HEK293 (cell line): ENCODE data around the gene ULBP2.
"Not testable (repeated sequence)": the region's sequence is repeated elsewhere in the genome, so short reads cannot be mapped to it uniquely, and the experiment has no call there.

ENCODE experiments used
- CTCF ChIA-PET: fragments of 350-600 bp; formaldehyde crosslinking; extraction: SDS; loops from one replicate; lab custom pipeline; 2021; ENCODE audit warnings: antibody characterized with exemption; lab: Yijun Ruan, JAX
- POLR2A ChIA-PET: fragments of 300-600 bp; formaldehyde crosslinking; extraction: SDS; loops from one replicate; lab custom pipeline; 2020; ENCODE audit warnings: antibody characterized with exemption, inconsistent platforms; lab: Yijun Ruan, JAX
- H3K27ac ChIP-seq: fragments of 200-500 bp; sonication (Bioruptor generic); 2 replicates; pipeline ENCODE4 v1.5.1; 2014; ENCODE audit warnings: low read depth, low read length, control low read depth, inconsistent platforms; ENCODE audit errors: extremely low read depth
- H3K36me3 ChIP-seq, 2 experiments: fragments of 200-500 bp in 1 of 2; sonication (Bioruptor generic) in 1 of 2; 1 replicate in 1 of 2; 2 replicates in 1 of 2; pipeline ENCODE4 v1.5.1; 2014 to 2017; ENCODE audit warnings: inconsistent platforms in 2 of 2, low read length in 2 of 2; ENCODE audit not compliant: control insufficient read depth in 2 of 2, insufficient read depth in 1 of 2
- H3K4me1 ChIP-seq: fragments of 200-500 bp; sonication (Bioruptor generic); 2 replicates; pipeline ENCODE4 v1.5.1; 2014; ENCODE audit warnings: mild to moderate bottlenecking, low read length, inconsistent platforms; ENCODE audit not compliant: control insufficient read depth, insufficient read depth
- H3K4me3 ChIP-seq: 2 replicates; pipeline ENCODE4 v1.5.1; 2011; ENCODE audit warnings: low read depth, mild to moderate bottlenecking, control low read depth, low read length, moderate library complexity
- H3K9me3 ChIP-seq: fragments of 200-500 bp; sonication (Bioruptor generic); 2 replicates; pipeline ENCODE4 v1.5.1; 2014; ENCODE audit warnings: low read depth, low read length, inconsistent platforms; ENCODE audit not compliant: control insufficient read depth, insufficient read depth
- FEZF1 ChIP-seq: fragments of 450-650 bp; formaldehyde crosslinking; IDR thresholded peaks from 2 replicates; pipeline ENCODE4 v1.5.1; 2016; ENCODE audit warnings: missing biosample characterization, missing genetic modification characterization
- GLI4 ChIP-seq: fragments of 450-650 bp; formaldehyde crosslinking; IDR thresholded peaks from 2 replicates; pipeline ENCODE4 v1.5.1; 2016; ENCODE audit warnings: missing biosample characterization, missing genetic modification characterization
- KLF10 ChIP-seq: fragments of 450-650 bp; IDR thresholded peaks from 2 replicates; pipeline ENCODE4 v1.5.1; 2018; ENCODE audit warnings: missing biosample characterization, mild to moderate bottlenecking, missing genetic modification characterization
- MYNN ChIP-seq: fragments of 450-650 bp; formaldehyde crosslinking; IDR thresholded peaks from 2 replicates; pipeline ENCODE4 v1.5.1; 2016; ENCODE audit warnings: missing biosample characterization, missing genetic modification characterization, borderline replicate concordance
- MZF1 ChIP-seq: fragments of 450-650 bp; formaldehyde crosslinking; IDR thresholded peaks from 2 replicates; pipeline ENCODE4 v1.5.1; 2017; ENCODE audit warnings: missing biosample characterization, missing genetic modification characterization, borderline replicate concordance
- SP2 ChIP-seq: fragments of 450-650 bp; formaldehyde crosslinking; IDR thresholded peaks from 2 replicates; pipeline ENCODE4 v1.5.1; 2016; ENCODE audit warnings: missing biosample characterization, missing genetic modification characterization
- ZFP3 ChIP-seq: fragments of 450-650 bp; formaldehyde crosslinking; IDR thresholded peaks from 2 replicates; pipeline ENCODE4 v1.5.1; 2016; ENCODE audit warnings: low read depth, missing biosample characterization, missing genetic modification characterization
- ZNF112 ChIP-seq: fragments of 450-650 bp; formaldehyde crosslinking; IDR thresholded peaks from 2 replicates; pipeline ENCODE4 v1.5.0; 2017; ENCODE audit warnings: missing biosample characterization, missing genetic modification characterization
- ZNF335 ChIP-seq: fragments of 450-650 bp; formaldehyde crosslinking; conservative IDR thresholded peaks from 2 replicates; pipeline ENCODE4 v1.5.1; 2016; ENCODE audit warnings: missing biosample characterization, missing genetic modification characterization
- ZNF416 ChIP-seq: fragments of 450-650 bp; formaldehyde crosslinking; IDR thresholded peaks from 2 replicates; pipeline ENCODE4 v1.5.1; 2016; ENCODE audit warnings: missing biosample characterization, missing genetic modification characterization
- ZNF426 ChIP-seq: fragments of 450-650 bp; formaldehyde crosslinking; IDR thresholded peaks from 2 replicates; pipeline ENCODE4 v1.5.1; 2017; ENCODE audit warnings: missing biosample characterization, missing genetic modification characterization, mild to moderate bottlenecking, inconsistent platforms, moderate library complexity
- ZNF501 ChIP-seq: fragments of 450-650 bp; formaldehyde crosslinking; IDR thresholded peaks from 2 replicates; pipeline ENCODE4 v1.5.1; 2016; ENCODE audit warnings: missing biosample characterization, missing genetic modification characterization
- ZNF555 ChIP-seq: fragments of 450-650 bp; formaldehyde crosslinking; conservative IDR thresholded peaks from 2 replicates; pipeline ENCODE4 v1.5.1; 2017; ENCODE audit warnings: missing biosample characterization, mild to moderate bottlenecking, missing genetic modification characterization, inconsistent platforms
- ZSCAN30 ChIP-seq: fragments of 450-650 bp; IDR thresholded peaks from 2 replicates; pipeline ENCODE4 v1.5.1; 2018; ENCODE audit warnings: missing biosample characterization, mild to moderate bottlenecking, missing genetic modification characterization, moderate library complexity
- ZSCAN5A ChIP-seq: fragments of 450-650 bp; formaldehyde crosslinking; IDR thresholded peaks from 2 replicates; pipeline ENCODE4 v1.5.1; 2016; ENCODE audit warnings: missing biosample characterization, missing genetic modification characterization
- ZXDB ChIP-seq: fragments of 450-650 bp; formaldehyde crosslinking; IDR thresholded peaks from 2 replicates; pipeline ENCODE4 v1.5.1; 2016; ENCODE audit warnings: missing biosample characterization, missing genetic modification characterization

Gene ULBP2

GRCh38 chr6:149990661-149991471, 49.1 kb downstream of the ULBP2 start (continued):
- TF ChIP-seq ZSCAN30 (tag by site-specific recombination) = peak; percentile 86
- no peak for TF ChIP-seq ZNF426
- no peak for TF ChIP-seq ZNF416 (tag by site-specific recombination)
- TF ChIP-seq KLF10 (tag by site-specific recombination) = no peak
- no peak for TF ChIP-seq MZF1 (tag by site-specific recombination)
- TF ChIP-seq ZSCAN5A = no peak
- no peak for TF ChIP-seq GLI4 (tag by site-specific recombination)

GRCh38 chr6:149991472-149991795, 49.6 kb downstream of the ULBP2 start:
- not testable (repeated sequence) for H3K9me3 ChIP-seq, H3K4me1 ChIP-seq, H3K36me3 ChIP-seq, H3K27ac ChIP-seq
- TF ChIP-seq ZXDB (tag by site-specific recombination) (peak; percentile 17; the same call in 1 of the 2 replicates), ZNF335 (tag by site-specific recombination) (peak; percentile 45)
- CTCF ChIA-PET = interaction anchor here (0.5 to 1.6 kb wide), 6 partner anchors 15 to 888 kb away, joined by 3 to 5 read pairs (median 3); partner anchors contain the start of gene ULBP1
- POLR2A ChIA-PET = interaction anchor here (2.8 kb wide), 1 partner anchor 28 kb away, joined by 11 read pairs; the partner anchor contains the start of gene ULBP1
- peak overlapping the region; percentile 47 for H3K4me3 ChIP-seq

GRCh38 chr6:149991838-149992237, 50.0 kb downstream of the ULBP2 start:
- H3K9me3 ChIP-seq = no peaks in the 10 kb centered on the region
- TF ChIP-seq MYNN = no peak
- TF ChIP-seq, all 188 proteins: peak for 0
- ChIA-PET POLR2A (interaction anchor here (0.6 kb wide), 1 partner anchor 25 kb away, joined by 5 read pairs; no protein-coding TSS in a partner anchor), CTCF (interaction anchor here (0.5 to 1.0 kb wide), 2 partner anchors 28 to 889 kb away, joined by 3 read pairs; partner anchors contain the start of gene ULBP1)
- Histone ChIP-seq H3K27ac (no peak overlapping the region), H3K4me1 (peaks cover 6% of the 10 kb centered on the region), H3K4me3 (no peak overlapping the region), H3K36me3 (no peaks in the 10 kb centered on the region)

- H3K9me3 ChIP-seq = no peaks in the 10 kb centered on the region
- CTCF ChIA-PET = no interaction called here
- H3K4me3 ChIP-seq = no peak overlapping the region
- TF ChIP-seq ZNF555 (tag by site-specific recombination) (no peak), SP2 (tag by site-specific recombination) (no peak), ZFP3 (tag by site-specific recombination) (no peak)
- TF ChIP-seq, all 188 proteins: peak for 0
- no peak overlapping the region for H3K27ac ChIP-seq
- H3K4me1 ChIP-seq = peaks cover under 1% of the 10 kb centered on the region; the same call in 1 of the 2 replicates
- POLR2A ChIA-PET = no interaction called here
- peaks cover 0 to 13% of the 10 kb centered on the region in 2 experiments; a peak in 1 of 3 replicates for H3K36me3 ChIP-seq
Observed at GRCh38 chr6:149995235-149995750, 53.5 kb downstream of the ULBP2 start.

- Histone ChIP-seq H3K27ac (no peak overlapping the region), H3K4me3 (no peak overlapping the region), H3K9me3 (no peaks in the 10 kb centered on the region), H3K4me1 (no peaks in the 10 kb centered on the region), H3K36me3 (peaks cover 0 to 20% of the 10 kb centered on the region in 2 experiments; a peak in 1 of 3 replicates)
- TF ChIP-seq ZNF112 (tag by site-specific recombination) (no peak), ZNF501 (tag by site-specific recombination) (no peak), FEZF1 (tag by site-specific recombination) (no peak)
- ChIA-PET POLR2A (no interaction called here), CTCF (no interaction called here)
Observed at GRCh38 chr6:149995971-149996370, 54.2 kb downstream of the ULBP2 start.
